GM19025 (cell line): ENCODE measurements around the gene DHRS2.
"Not testable (repeated sequence)": the region's sequence is repeated elsewhere in the genome, so short reads cannot be mapped to it uniquely, and the experiment has no call there.

Source experiments
- ATAC-seq: cut with Tn5 transposase; IDR thresholded peaks from one replicate; pipeline ENCODE4 v1.9.1; 2021; ENCODE audit warnings: mild to moderate bottlenecking, low read depth, moderate library complexity; ENCODE audit not compliant: unreplicated experiment

DHRS2 gene

GRCh38 chr14:23675906-23676305 lies 39.7 kb downstream of the DHRS2 start:
- ATAC-seq, result no peak

DNA sequence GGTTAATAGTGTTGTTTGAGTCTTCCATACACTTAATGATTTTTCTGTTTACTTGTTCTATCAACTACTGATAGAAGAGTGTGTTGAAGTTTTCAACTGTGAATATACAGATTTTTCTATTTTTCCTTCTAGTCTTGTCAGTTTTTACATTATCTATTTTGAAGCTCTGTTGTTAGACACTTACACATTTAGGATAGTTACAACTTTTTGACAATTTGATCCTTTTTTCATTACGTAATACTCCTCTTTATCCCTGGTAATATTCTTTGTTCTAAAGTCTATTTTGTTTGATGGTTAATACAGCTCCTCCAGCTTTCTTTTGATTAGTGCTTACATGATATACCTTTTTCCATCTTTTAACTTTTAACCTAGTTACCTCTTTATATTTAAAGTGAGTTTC lies 45.2 kb downstream of the DHRS2 start:
- no peak for ATAC-seq

DNA sequence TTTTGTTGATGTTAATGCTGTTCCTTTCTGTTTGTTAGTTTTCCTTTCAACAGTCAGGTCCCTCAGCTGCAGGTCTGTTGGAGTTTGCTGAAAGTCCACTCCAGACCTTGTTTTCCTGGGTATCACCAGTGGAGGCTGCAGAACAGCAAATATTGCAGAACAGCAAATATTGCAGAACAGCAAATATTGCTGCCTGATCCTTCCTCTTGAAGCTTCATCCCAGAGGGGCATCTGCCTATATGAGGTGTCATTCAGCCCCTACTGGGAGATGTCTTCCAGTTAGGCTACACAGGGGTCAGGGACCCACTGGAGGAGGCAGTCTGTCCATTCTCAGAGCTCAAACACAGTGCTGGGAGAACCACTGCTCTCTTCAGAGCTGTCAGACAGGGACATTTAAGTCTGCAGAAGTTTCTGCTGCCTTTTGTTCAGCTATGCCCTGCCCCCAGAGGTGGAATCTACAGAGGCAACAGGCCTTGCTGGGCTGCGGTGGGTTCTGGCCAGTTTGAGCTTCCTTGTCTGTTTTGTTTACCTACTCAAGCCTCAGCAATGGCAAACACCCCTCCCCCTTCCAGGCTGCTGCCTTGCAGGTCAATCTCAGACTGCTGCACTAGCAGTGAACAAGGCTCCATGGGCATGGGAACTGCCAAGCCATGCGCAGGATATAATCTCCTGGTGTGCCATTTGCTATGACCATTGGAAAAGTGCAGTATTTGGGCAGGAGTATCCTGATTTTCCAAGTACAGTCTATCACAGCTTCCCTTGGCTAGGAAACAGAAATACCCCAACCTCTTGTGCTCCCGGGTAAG lies 53.7 kb downstream of the DHRS2 start:
- ATAC-seq, result not testable (repeated sequence)

DNA sequence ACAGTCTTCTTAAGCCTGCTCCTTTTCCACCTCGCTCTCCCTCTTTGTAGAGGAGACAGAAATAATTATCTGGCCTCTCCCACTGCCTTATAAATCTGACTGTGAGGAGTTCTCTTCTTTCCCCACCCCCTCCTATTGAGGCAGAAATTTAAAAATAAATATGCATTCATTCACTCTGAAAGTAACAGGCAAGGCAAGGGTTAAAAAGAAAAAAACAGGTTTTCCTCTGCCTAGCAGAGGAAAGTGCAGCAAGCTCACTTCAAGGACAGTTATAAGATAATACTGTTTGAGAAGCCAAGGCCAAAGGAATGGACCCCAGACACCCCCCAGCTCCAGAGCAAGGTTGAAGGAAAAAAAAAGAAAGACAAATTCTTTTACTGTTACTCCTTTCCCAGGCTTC lies 56.3 kb downstream of the DHRS2 start:
- no peak for ATAC-seq

DNA sequence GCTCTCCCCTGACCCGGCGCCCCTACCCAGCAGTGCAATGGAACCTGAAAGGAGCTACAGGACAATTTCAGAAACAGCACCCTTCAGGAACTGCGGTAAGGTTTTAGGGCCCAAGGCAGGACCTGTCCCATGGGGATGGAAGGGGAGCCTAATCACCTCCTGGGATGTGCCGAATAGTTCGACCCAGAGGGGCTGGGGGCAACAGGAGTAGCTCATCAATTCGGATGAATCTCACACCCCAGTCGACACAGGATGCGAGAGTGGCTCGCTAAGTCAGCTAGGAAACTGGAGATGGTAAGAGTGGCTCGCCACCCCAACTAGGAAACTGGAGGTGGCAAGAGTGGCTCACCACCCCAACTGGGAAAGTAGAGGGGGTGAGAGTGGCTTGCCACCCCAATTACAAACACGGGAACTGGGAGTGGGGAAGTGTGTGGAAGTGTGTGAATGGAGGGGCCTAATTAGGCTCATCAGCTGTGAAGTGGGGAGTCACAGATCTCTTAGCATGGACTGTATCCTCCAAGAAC lies 57.1 kb downstream of the DHRS2 start:
- no peak for ATAC-seq

DNA sequence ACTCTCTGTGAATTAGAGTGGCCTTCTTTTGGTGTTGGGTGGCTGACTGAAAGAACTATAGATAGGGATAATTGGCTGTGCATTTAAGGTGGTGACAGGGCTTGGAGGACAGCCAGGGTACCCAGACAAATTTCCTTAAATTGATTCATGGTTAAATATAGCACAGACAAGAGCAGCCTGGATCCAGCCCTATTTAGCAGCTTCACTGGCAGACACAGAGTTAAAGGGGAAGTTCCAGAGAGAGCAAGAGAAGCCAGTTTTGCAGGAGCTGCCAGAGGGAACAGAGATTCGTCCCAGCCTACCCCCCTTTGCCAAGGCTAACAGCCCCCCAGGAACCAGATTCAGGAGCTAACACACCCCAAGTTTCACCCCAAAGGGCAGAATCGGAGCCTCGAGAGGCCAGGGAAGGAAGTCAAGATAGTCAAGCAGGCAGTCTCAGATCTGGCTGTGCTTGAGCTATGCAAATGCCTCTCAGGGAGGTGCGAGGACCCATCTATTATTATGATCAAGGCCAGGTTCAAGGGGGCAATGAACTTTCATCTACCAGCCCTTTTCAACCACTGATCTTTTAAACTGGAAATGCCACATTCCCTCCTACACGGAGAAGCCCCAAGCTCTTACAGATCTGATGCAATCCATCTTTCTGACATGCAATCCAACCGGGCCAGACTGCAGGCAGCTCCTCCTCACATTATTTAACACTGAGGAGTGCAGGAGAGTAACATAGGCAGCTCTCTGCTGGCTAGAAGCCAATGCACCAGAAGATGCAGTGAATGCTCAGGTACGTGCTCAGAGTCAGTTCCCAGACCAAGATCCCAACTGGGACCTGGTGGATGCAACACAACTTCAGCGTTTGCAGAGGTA lies 58.2 kb downstream of the DHRS2 start:
- ATAC-seq, result no peak
